Measurements from ENCODE around the gene SPRR2A. TPM values are rescaled to one million over a fixed set of nuclear protein-coding genes. Genes with fewer than 3 reads are reported as not detected.
"Not testable (repeated sequence)": the region's sequence is repeated elsewhere in the genome, so short reads cannot be mapped to it uniquely, and the experiment has no call there.

SPRR2A gene
- total and polyA plus RNA-seq, 11 donors, result 0.32 TPM; not detected in 10

DNA sequence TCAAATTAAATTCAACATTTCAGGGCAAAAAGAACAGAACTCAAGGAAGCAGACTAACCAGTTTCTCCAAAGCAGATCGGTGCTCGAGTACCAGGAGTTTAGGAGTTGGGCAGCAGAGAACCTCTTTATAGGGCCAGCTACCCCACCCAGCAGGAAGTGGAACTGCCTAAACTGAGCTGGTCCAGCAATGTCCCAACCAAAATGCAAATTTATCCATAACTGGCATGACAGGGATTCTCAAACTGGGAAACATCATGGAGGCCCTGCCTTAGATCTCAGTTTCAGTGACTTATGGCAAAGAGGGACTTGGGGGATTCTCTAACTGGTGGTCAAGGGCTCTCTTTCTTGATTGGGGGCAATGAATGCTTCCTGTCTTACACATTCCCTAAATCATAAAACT, 14.2 kb upstream of the SPRR2A start, which contains the start of gene SPRR2B:
Gene SPRR2B (minus strand): TSS at position 101 of the 400 bp plus-strand sequence. CDS start 772 bp downstream, outside the sequence.
- H3K9me3 ChIP-seq, result no peaks in the 10 kb centered on the region
- no peaks in the 10 kb centered on the region for H3K36me3 ChIP-seq
- H3K4me1 ChIP-seq, result no peaks in the 10 kb centered on the region
- peaks cover 0 to 2% (median 0%) of the 10 kb centered on the region in 9 donors for H3K27me3 ChIP-seq
- no peak within 1 kb of the TSS for H3K4me3 ChIP-seq
- DNase-seq, result no peak
- no peak within 1 kb of the TSS for H3K27ac ChIP-seq
- WGBS, 4 donors, result 72 to 91% (median 90%) methylated on average over 2 of the region's 2 CpGs
- TF ChIP-seq, protein P1, sequence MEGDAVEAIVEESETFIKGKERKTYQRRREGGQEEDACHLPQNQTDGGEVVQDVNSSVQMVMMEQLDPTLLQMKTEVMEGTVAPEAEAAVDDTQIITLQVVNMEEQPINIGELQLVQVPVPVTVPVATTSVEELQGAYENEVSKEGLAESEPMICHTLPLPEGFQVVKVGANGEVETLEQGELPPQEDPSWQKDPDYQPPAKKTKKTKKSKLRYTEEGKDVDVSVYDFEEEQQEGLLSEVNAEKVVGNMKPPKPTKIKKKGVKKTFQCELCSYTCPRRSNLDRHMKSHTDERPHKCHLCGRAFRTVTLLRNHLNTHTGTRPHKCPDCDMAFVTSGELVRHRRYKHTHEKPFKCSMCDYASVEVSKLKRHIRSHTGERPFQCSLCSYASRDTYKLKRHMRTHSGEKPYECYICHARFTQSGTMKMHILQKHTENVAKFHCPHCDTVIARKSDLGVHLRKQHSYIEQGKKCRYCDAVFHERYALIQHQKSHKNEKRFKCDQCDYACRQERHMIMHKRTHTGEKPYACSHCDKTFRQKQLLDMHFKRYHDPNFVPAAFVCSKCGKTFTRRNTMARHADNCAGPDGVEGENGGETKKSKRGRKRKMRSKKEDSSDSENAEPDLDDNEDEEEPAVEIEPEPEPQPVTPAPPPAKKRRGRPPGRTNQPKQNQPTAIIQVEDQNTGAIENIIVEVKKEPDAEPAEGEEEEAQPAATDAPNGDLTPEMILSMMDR (IDR thresholded peaks at IDR 0.05), result no peak
- no peak for TF ChIP-seq POLR2A (IDR thresholded peaks at IDR 0.05)
- intact Hi-C loops (cut with DNase I), result no loop called here
- no peak for ATAC-seq

DNA sequence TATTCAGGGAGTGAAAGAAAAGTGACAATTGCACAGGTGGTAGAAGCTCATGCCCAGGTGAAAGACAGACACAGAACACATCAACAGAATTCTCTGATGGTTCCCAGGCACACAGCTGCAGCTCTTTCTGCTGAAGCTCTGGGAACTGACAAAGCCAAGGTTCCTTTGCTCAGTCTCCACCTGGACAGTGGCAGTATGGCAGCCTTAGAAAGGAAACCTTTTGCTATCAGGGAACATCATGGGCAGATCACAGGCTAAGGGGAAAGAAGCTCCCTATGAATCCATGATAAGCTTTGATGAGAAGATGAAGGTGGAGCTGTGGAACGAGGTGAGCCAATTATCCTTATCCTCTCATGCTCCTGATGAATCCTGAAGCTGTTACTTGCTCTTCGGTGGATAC, 12.9 kb upstream of the SPRR2A start:
- H3K4me3 ChIP-seq, result no peak overlapping the region
- intact Hi-C loops (cut with DNase I), result no loop called here
- no peaks in the 10 kb centered on the region for H3K4me1 ChIP-seq
- no peak overlapping the region for H3K27ac ChIP-seq
- H3K27me3 ChIP-seq, result peaks cover 0 to 2% (median 0%) of the 10 kb centered on the region in 9 donors
- H3K36me3 ChIP-seq, result no peaks in the 10 kb centered on the region
- TF ChIP-seq, protein P1 (IDR thresholded peaks at IDR 0.05), result no peak
- no peak for TF ChIP-seq POLR2A (IDR thresholded peaks at IDR 0.05)
- no peaks in the 10 kb centered on the region for H3K9me3 ChIP-seq
- no peak for ATAC-seq
- no peak for DNase-seq
- 43 to 58% (median 51%) methylated on average over 2 of the region's 2 CpGs for WGBS, 4 donors

DNA sequence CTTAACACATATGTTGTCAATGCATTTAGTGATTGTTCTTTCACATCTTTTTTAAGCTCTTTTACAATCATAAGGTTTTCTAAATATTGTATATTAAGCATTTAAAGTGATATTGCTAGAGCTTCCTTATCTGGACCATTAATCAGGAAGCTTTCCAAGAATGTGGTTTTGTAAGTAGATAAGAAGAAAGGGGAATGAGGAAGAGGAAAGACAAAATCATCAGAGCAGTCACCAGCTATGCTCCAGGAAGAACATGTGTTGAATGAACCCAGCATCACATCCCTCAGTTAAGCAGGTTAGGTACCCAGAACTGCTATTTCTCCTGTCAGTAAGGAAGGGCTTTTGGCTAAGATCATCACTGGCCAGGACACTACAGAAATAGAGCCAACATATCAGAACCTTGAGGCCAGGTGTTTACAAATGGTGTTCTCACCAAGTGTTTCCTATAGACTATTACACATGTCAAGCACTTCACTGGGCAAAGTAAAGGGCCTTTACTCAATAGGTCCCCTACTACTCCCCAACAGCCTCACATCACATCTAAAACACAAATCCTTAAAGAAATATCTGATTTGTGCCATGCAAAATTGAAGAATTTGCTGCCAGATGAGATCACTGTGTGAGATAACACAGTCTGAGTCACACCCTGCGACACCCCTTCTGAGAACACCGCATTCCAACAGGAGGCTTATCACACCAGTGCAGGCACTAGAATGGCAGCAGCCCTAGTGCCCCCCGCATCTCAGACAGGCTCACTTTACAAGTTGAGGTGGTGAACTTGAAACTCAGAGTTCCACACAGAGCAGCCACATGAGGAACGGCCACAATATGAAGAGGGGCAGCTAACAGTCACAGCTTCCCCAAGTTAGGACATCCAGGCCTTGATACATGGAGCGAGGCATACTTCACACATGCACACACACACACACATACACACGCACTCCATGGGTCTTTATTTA, 1.8 kb upstream of the SPRR2A start:
- ATAC-seq, result no peak
- intact Hi-C loops (cut with DNase I), result no loop called here
- Histone ChIP-seq H3K36me3 (no peaks in the 10 kb centered on the region), H3K4me3 (no peak overlapping the region), H3K27ac (no peak overlapping the region), H3K9me3 (no peaks in the 10 kb centered on the region), H3K4me1 (no peaks in the 10 kb centered on the region), H3K27me3 (peaks cover 0 to 4% (median 0%) of the 10 kb centered on the region in 9 donors)
- WGBS, 4 donors, result 52 to 56% (median 54%) methylated on average over 6 of the region's 6 CpGs
- no peak for DNase-seq
- TF ChIP-seq POLR2A (IDR thresholded peaks at IDR 0.05), result no peak
- TF ChIP-seq, protein P1 (IDR thresholded peaks at IDR 0.05), result no peak

- DNase-seq (no peak), ATAC-seq (no peak)
- Histone ChIP-seq H3K27ac (no peak overlapping the region), H3K4me3 (no peak overlapping the region), H3K9me3 (peaks cover 0 to 6% (median 0%) of the 10 kb centered on the region in 12 donors), H3K4me1 (no peaks in the 10 kb centered on the region), H3K36me3 (no peaks in the 10 kb centered on the region), H3K27me3 (peaks cover 0 to 4% (median 0%) of the 10 kb centered on the region in 9 donors)
- WGBS, 4 donors, result 62 to 74% (median 69%) methylated on average over 2 of the region's 2 CpGs
- intact Hi-C loops (cut with DNase I), result no loop called here
- TF ChIP-seq, protein P1 (IDR thresholded peaks at IDR 0.05), result no peak
- TF ChIP-seq POLR2A (IDR thresholded peaks at IDR 0.05), result no peak
Measured at GRCh38 chr1:153058154-153058553, 842 bp upstream of the SPRR2A start.

DNA sequence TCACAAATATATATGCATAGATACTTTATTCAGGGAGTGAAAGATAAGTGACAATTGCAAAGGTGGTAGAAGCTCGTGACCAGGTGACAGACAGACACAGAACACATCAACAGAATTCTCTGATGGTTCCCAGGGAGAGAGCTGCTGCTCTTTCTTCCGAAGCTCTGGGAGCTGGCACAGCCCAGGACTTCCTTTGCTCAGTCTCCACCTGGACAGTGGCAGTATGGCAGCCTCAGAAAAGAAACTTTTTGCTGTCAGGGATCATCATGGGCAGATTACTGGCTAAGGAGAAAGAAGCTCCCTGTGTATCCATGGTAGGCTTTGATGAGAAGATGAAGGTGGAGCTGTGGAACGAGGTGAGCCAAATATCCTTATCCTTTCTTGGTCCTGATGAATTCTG, 1.2 kb downstream of the SPRR2A start:
- DNase-seq; H3K27ac ChIP-seq; intact Hi-C loops (cut with DNase I); H3K36me3 ChIP-seq; ATAC-seq; H3K4me3 ChIP-seq; H3K27me3 ChIP-seq; H3K9me3 ChIP-seq; H3K4me1 ChIP-seq: not testable (repeated sequence)
- WGBS, 4 donors, result 42 to 47% (median 44%) methylated on average over 3 of the region's 3 CpGs
